Muscle of leg (tissue), 11 donors: ENCODE data around the gene ANKRD2. TPM values are rescaled to one million over a fixed set of nuclear protein-coding genes. Genes with fewer than 3 reads are reported as not detected.

Experiments
- DNase-seq: peaks from one replicate; pipeline ENCODE4 v3.0.0; 2013
- H3K27ac ChIP-seq: one replicate; pipeline ENCODE4 v1.5.1; 2013; ENCODE audit warnings: mild to moderate bottlenecking, low read length, control low read depth
- H3K27me3 ChIP-seq: one replicate; pipeline ENCODE4 v1.6.1; 2013; ENCODE audit warnings: low read length; ENCODE audit not compliant: control insufficient read depth, insufficient read depth
- H3K36me3 ChIP-seq: one replicate; pipeline ENCODE4 v1.6.1; 2013; ENCODE audit warnings: low read length; ENCODE audit not compliant: control insufficient read depth, insufficient read depth
- H3K4me1 ChIP-seq: one replicate; pipeline ENCODE4 v1.6.1; 2013; ENCODE audit warnings: low read length; ENCODE audit not compliant: control insufficient read depth, insufficient read depth
- H3K4me3 ChIP-seq: one replicate; pipeline ENCODE4 v1.5.1; 2013; ENCODE audit warnings: low read length, control low read depth
- H3K9me3 ChIP-seq: replicated peaks from 2 replicates; pipeline ENCODE4 v1.6.1; 2013; ENCODE audit warnings: low read depth, low read length; ENCODE audit not compliant: control insufficient read depth
- WGBS: methylation state at CpG from one replicate; pipeline ENCODE4 v1.1.5; 2013; ENCODE audit warnings: missing lambda C conversion rate; ENCODE audit not compliant: insufficient coverage; 5-methylcytosine and 5-hydroxymethylcytosine counted together
- polyA plus RNA-seq, 8 donors: library from polyadenylated mRNA; unstranded; fragments of 120-200 nt; gene quantifications; one replicate each; pipeline versions ENCODE4 v1.2.1 to v1.2.3, GENCODE V29; 2013; ENCODE audit warnings: inconsistent platforms in 1 of 8, low replicate concordance in 1 of 8; ENCODE audit not compliant: insufficient read length in 8 of 8, insufficient read depth in 1 of 8
- total RNA-seq: library from RNA; stranded (reverse); fragments of 120-200 nt; gene quantifications from one replicate; pipeline ENCODE4 v1.2.4, GENCODE V29; 2013

Gene ANKRD2
- total and polyA plus RNA-seq, 9 donors: 6.4 to 34.6 (median 16.3) TPM

DNA sequence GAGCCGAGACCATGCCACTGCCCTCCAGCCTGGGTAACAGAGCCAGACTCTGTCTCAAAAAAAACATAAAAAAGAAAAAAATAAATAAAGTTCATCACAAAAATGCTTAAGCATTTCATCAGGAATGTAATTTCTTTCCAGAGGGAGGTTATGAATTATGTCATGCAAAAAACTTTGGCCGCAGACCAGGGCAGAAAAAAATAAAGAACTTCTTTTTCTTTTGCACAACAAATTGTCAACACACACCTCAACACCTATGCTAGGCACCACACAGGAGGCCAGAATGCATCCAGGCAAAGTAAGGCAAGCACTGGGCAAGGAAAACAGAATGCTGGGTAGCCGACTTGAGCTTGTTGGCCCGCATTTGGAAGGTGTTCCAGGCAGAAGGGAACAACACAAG is 20.8 kb downstream of the ANKRD2 start:
- H3K36me3 ChIP-seq: no peaks in the 10 kb centered on the region
- no peak overlapping the region for H3K27ac ChIP-seq
- WGBS: 60% methylated on average over 2 of the region's 4 CpGs
- no peaks in the 10 kb centered on the region for H3K9me3 ChIP-seq
- peak; percentile 79 for DNase-seq
- H3K4me1 ChIP-seq: peaks cover 13% of the 10 kb centered on the region
- H3K4me3 ChIP-seq: no peak overlapping the region
- H3K27me3 ChIP-seq: no peaks in the 10 kb centered on the region

DNA sequence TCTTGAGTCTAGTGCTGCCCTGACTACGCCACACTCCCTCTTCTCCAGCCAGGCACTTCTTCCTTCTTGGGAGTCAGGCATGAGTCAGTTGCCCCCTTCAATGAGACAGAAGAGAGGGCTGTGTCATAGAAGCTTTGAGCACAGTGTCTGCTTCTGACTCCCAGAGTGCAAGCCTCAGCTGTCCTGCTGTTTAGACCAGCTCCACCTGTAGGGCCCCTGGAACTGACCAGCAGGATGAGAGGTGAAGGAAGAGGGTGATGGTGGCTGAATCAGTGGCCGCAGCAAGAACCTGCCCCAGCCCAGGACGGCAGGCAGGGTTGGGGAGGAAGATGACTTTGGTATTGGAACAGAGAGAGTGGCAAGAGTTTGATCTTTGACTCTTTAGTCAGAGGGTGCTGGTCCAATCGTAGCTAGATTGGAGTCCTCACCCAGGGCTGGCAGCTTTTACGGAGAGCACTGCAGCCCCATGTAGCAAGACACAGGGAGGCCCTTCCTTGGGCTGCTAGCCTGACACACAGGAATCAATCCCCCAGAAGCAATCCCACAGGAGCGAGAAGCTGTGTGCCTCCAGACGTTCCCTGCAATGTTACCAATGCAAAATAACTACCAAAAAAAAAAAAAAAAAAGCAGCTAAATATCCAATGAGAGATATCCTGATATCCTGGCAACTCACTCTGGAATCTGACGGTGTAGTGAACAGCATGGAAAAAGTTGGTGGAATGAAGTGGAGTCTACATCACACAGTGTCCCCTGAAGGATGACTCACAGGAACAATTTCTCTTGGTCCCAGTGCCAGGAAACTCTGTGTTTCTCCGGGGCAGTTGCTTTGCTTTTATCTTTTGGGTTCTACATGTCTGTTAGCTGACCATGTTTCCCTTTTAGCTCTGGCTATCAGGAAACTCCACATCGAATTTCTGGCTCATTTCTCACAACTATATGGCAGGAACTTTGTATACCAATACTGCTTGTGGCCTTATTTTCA is 23.8 kb downstream of the ANKRD2 start:
- WGBS: 38% methylated on average over 5 of the region's 10 CpGs
- DNase-seq: peak; percentile 91
- Histone ChIP-seq H3K27me3 (no peaks in the 10 kb centered on the region), H3K4me1 (peaks cover 10% of the 10 kb centered on the region), H3K4me3 (no peak overlapping the region), H3K36me3 (no peaks in the 10 kb centered on the region), H3K9me3 (no peaks in the 10 kb centered on the region), H3K27ac (peak overlapping the region; percentile 47)

DNA sequence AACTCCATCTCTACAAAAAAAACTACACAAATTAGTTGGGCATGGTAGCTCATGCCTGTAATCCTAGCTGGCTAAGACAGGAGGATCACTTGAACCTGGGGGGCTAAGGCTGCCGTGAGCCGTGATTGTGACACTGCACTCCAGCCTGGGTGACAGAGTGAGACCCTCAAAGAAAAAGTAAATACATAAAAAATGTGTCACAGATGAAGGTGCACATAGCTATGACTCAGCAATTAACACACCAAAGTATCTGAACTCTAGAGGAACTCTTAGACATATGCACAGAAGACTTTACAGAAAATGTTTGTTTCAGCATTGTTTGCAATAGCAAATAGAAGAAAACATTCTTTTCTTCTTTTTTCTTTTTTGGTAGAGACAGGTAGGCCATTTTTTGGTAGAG is 25.2 kb downstream of the ANKRD2 start:
- Histone ChIP-seq H3K27ac (no peak overlapping the region), H3K36me3 (no peaks in the 10 kb centered on the region), H3K4me3 (no peak overlapping the region), H3K4me1 (peaks cover 18% of the 10 kb centered on the region), H3K27me3 (no peaks in the 10 kb centered on the region), H3K9me3 (no peaks in the 10 kb centered on the region)
- no CpG with 5 or more reads among the region's 2 CpGs for WGBS
- no peak for DNase-seq

DNA sequence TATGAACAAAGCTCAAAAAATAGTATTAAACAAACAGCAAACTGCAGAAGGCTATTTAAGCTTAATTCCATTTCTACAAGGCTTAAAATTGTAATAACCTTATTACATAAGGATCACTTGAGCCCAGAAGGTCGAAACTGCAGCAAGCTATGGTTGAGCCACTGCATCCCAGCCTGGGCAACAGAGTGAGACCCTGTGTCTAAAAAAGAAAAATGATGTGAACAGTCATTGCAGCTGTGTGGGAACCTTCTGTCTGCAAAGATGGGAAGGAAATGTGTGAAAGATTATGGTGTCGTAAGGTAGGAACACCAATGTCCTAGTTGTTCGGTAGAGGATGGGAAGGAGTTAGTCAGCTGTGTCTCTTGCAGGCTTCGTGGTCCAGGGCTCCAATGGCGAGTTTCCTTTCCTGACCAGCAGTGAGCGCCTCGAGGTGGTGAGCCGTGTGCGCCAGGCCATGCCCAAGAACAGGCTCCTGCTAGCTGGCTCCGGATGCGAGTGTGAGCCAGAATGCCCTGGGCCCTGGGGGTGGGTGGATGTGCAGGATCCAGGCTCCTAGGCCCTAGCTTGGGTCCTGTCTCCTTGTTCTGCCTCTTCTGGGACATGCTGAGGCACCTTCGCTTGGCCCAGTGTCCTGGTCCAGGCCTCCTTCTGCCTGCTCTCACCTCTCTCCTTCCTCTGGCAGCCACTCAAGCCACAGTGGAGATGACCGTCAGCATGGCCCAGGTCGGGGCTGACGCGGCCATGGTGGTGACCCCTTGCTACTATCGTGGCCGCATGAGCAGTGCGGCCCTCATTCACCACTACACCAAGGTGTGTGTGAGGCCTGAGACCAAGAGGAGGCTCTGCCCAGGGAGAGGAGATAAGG is 26.1 kb downstream of the ANKRD2 start:
- no peak overlapping the region for H3K27ac ChIP-seq
- no peak for DNase-seq

DNA sequence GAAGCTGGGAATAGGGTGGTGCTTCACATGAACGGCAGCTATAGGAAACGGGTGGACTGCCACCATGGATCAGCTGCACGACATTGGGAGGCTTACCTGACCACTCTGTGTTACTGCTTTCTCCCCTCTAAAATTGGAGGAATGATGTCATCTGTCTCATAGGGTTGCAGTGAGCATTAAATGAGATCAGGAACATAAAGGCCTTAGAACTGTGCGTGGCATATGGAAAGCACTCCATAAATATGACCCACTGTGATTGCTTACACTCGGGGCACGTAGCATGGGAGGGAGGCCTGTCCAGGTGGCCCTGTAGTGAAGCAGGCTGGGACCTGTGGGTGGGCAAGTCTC is 26.7 kb downstream of the ANKRD2 start:
- Histone ChIP-seq H3K4me3 (no peak overlapping the region), H3K4me1 (peaks cover 16% of the 10 kb centered on the region), H3K27ac (no peak overlapping the region), H3K9me3 (no peaks in the 10 kb centered on the region), H3K36me3 (no peaks in the 10 kb centered on the region), H3K27me3 (no peaks in the 10 kb centered on the region)
- WGBS: 74% methylated on average over 2 of the region's 6 CpGs
- no peak for DNase-seq

More for the DNA sequence above, 26.1 kb downstream of the ANKRD2 start:
- Histone ChIP-seq H3K9me3 (no peaks in the 10 kb centered on the region), H3K27me3 (no peaks in the 10 kb centered on the region), H3K4me3 (no peak overlapping the region), H3K36me3 (no peaks in the 10 kb centered on the region), H3K4me1 (peaks cover 16% of the 10 kb centered on the region)
- 91% methylated on average over 14 of the region's 19 CpGs for WGBS

DNA sequence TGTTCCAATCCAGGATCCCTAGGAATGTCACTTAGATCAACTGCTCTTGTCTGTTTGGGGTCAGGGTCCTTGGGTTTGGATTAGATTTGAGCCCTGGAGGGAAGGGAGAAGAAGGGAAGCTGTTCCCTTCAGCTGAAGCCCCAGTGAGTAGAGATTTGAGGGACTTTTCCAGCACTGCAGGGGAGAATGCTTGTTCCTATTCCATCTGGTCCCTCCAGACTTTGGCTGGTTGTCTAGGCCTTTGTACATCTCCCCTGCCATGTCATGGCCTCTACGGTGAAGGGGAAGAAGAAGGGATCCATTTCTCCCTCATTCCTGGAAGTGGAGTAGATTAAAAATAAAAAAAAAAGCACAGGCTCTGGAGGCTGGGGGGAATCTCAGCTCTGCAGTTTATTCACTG is 28.0 kb downstream of the ANKRD2 start:
- DNase-seq: no peak
- Histone ChIP-seq H3K36me3 (no peaks in the 10 kb centered on the region), H3K27ac (peak overlapping the region; percentile 11), H3K9me3 (no peaks in the 10 kb centered on the region), H3K4me1 (peaks cover 16% of the 10 kb centered on the region), H3K4me3 (no peak overlapping the region), H3K27me3 (no peaks in the 10 kb centered on the region)
- no CpG with 5 or more reads among the region's 1 CpG for WGBS

DNA sequence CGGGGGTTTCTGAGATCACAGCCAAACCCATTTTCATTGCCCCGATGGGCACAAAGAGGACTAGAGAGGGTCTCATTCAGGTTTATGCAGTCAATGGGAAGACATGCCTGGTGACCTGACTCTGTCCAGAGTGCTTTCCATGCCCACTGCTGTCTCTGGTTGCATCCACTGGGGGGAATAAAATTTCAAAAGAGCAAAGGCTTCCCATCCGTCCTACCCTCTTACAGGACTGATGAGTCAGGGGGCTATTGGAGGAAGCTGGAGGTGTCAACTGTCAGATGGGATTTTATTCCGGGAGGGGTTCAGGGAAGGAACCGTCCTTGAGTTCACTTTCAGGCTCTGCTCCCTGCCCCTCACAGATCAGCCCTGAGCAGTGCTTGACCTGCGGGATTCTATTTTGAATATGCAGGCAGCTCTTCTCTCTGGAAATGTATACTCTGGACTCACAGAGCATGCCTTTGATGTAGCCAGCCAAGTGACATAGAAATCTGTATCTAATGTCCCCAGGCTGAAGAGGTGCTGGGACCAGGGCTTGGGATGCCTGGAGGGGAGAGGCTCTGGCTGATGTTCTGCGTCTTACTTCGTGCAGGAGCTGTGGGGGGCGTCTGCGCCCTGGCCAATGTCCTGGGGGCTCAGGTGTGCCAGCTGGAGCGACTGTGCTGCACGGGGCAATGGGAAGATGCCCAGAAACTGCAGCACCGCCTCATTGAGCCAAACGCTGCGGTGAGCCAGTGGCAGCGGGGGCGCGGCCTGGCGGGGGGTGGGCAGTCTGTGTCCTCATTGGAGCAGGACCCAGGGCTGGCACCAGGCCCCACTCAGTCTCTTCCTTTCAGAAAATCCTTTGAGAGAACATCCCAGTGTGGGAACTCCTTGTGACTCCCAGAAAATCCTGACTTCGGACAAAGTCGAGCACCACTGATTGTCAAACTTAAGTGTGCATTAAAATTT is 29.0 kb downstream of the ANKRD2 start:
- Histone ChIP-seq H3K36me3 (no peaks in the 10 kb centered on the region), H3K27me3 (no peaks in the 10 kb centered on the region), H3K9me3 (no peaks in the 10 kb centered on the region), H3K27ac (peak overlapping the region; percentile 29), H3K4me3 (no peak overlapping the region), H3K4me1 (peaks cover 14% of the 10 kb centered on the region)
- DNase-seq: peak; percentile 42
- 59% methylated on average over 19 of the region's 21 CpGs for WGBS

DNA sequence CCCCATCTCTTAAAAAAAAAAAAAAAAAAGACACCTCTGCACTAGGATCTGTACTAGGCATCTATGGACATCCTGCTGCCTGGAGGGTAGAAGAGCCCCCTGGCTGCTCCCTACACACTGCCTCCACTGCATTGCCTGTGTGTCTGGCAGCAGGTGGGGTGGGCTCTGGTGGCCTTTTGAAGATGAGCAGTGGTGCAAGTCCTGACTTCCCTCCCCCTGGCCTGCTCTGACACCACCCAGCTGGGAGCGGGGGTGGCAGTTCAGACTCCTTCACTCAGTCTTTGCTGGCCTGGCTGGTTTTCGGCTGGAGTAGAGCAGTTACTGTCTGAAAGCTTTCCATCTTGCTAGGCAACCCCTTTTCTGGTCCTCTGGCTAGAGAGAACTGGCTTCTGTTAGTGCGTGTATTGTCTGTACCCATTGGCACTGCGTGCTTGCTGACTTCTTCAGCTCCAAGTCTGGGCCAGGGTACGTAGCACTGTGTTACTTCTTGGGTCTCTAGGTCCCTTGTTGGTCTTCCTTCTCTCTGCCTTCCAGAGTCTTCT is 34.6 kb downstream of the ANKRD2 start:
- 90% methylated on average over 4 of the region's 5 CpGs for WGBS
- H3K9me3 ChIP-seq: no peaks in the 10 kb centered on the region
- H3K36me3 ChIP-seq: no peaks in the 10 kb centered on the region
- no peak overlapping the region for H3K4me3 ChIP-seq
- DNase-seq: no peak
- no peak overlapping the region for H3K27ac ChIP-seq
- no peaks in the 10 kb centered on the region for H3K27me3 ChIP-seq
- peaks cover 10% of the 10 kb centered on the region for H3K4me1 ChIP-seq

DNA sequence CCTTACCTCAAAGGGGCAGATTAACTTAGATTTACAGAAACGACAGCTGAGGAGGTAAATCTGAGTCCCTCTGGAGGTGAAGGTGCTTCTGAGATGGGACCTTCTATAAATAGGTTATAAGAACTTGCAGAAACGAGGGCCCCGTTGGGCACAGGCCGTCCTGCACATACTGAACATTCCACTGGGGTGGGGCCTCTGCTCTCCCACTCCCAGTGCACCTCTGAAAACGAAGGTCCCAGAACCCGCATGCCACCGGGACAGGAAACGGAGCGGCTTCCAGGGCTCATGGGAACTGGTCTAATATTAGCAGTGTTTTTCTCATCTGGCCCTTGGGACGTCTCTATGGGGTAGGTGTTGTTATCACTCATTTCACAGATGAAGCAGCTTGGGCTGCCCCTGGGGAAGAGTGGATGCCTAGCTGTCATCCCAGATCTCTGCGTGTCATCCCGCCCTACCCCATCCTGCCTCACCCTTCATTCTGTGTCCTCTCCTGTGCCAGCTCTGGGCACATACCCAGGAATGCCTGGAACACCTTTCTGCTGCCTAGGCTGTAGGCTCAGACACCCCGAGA is 36.5 kb downstream of the ANKRD2 start:
- Histone ChIP-seq H3K36me3 (no peaks in the 10 kb centered on the region), H3K27me3 (no peaks in the 10 kb centered on the region), H3K4me3 (no peak overlapping the region), H3K27ac (no peak overlapping the region), H3K9me3 (no peaks in the 10 kb centered on the region), H3K4me1 (peaks cover 12% of the 10 kb centered on the region)
- peak; percentile 46 for DNase-seq
- 81% methylated on average over 3 of the region's 13 CpGs for WGBS
